ENCODE data around the gene BCAM. TPM values are rescaled to one million over a fixed set of nuclear protein-coding genes. Genes with fewer than 3 reads are reported as not detected.
A peak's percentile ranks its signal among the peaks of the same experiment; 100 is the strongest.
"Not testable (repeated sequence)": the region's sequence is repeated elsewhere in the genome, so short reads cannot be mapped to it uniquely, and the experiment has no call there.

Gene BCAM
- total RNA-seq, 1 donor from 2014 or later, result 105 TPM

DNA sequence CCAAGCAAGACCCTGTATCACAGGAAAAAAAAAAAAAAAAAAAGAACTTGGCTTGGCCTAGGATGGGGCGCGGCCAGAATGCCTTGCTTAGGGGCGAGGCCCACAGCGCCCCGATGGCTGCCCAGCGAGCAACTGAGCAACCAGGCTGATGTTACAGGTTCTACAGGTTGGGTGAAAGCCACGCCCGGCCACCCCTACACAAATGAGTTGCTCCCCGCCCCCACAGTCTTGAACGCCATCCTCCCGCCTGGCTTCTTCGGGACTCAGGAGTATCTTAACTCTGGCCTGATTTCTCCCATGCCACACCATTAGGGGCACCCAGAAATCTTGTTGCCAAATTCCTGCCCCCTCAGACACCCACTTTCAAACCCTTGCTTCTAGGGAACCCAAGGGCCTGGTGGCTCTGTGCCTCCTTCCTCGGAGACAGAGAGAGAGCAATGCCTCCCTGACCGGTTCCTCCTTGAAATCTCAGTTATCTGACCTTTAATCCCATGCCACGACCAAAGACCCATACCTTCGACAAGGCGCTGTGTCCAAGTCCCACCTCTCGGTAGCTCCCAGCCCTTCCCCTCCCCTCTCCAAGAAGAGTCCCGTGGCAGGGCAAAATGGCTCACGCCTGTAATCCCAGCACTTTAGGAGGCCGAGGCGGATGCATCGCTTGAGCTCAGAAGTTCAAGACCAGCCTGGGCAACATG is 32.4 kb upstream of the BCAM start:
- TF ChIP-seq, protein P1, sequence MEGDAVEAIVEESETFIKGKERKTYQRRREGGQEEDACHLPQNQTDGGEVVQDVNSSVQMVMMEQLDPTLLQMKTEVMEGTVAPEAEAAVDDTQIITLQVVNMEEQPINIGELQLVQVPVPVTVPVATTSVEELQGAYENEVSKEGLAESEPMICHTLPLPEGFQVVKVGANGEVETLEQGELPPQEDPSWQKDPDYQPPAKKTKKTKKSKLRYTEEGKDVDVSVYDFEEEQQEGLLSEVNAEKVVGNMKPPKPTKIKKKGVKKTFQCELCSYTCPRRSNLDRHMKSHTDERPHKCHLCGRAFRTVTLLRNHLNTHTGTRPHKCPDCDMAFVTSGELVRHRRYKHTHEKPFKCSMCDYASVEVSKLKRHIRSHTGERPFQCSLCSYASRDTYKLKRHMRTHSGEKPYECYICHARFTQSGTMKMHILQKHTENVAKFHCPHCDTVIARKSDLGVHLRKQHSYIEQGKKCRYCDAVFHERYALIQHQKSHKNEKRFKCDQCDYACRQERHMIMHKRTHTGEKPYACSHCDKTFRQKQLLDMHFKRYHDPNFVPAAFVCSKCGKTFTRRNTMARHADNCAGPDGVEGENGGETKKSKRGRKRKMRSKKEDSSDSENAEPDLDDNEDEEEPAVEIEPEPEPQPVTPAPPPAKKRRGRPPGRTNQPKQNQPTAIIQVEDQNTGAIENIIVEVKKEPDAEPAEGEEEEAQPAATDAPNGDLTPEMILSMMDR (conservative IDR thresholded peaks at IDR 0.05), result no peak
- no peak for DNase-seq (ENCODE audit: extremely low spot score, unreplicated experiment)
- Mint-ChIP-seq H3K4me3 (peak overlapping the region; percentile 80), H3K4me1 (ENCODE audit: unreplicated experiment) (no peaks in the 10 kb centered on the region), H3K27ac (peak overlapping the region; percentile 99), H3K27me3 (peaks cover 11% of the 10 kb centered on the region), H3K9me3 (no peaks in the 10 kb centered on the region), H3K36me3 (no peaks in the 10 kb centered on the region)

DNA sequence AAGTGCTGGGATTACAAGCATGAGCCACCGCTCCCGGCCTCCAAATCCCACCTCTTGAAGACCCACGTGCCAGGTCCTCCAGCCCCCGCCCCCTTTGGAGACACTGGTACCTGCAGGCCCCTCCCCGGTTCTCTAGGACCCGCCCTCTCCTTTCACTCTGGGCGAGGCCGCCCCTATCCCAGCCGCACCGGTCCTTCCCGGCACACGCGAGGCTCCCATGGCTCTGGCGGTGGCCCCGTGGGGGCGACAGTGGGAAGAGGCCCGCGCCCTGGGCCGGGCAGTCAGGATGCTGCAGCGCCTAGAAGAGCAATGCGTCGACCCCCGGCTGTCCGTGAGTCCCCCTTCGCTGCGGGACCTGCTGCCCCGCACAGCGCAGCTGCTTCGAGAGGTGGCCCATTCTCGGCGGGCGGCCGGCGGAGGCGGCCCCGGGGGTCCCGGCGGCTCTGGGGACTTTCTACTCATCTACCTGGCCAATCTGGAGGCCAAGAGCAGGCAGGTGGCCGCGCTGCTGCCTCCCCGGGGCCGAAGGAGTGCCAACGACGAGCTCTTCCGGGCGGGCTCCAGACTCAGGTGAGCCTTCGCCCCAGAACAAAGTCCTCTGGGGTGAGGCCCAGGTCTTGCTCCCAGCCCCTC is 31.1 kb upstream of the BCAM start, which contains the start of gene CBLC:
Gene CBLC (plus strand): TSS at position 176 of the 633 bp plus-strand sequence. CDS start 42 bp downstream, at position 218.
- Mint-ChIP-seq H3K27me3 (peaks cover 11% of the 10 kb centered on the region), H3K4me1 (ENCODE audit: unreplicated experiment) (no peaks in the 10 kb centered on the region)
- peak; percentile 77 for DNase-seq (ENCODE audit: extremely low spot score, unreplicated experiment)

DNA sequence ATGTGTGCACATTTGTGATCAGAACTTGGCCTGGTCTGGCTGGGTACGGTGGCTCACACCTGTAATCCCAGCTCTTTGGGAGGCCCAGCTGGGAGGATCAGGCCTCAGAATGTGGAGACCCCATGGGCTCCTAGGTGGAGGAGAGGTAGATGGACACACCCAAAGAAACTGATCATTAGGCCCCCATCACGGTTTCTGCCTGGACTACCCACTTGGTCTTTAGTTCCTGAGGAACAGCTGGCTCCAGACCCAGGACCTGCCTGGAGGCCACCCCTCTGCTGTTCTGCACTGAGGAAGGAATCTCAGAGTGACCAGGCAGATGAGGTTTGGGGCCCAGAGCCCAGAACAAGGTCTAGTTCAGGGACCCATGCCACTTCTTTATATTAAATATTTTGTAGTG is 29.8 kb upstream of the BCAM start:
- peaks cover 8% of the 10 kb centered on the region for H3K27me3 Mint-ChIP-seq

More for the DNA sequence above, 31.1 kb upstream of the BCAM start, which contains the start of gene CBLC:
- Mint-ChIP-seq H3K9me3 (no peaks in the 10 kb centered on the region), H3K27ac (peak within 1 kb of the TSS; percentile 99), H3K36me3 (no peaks in the 10 kb centered on the region), H3K4me3 (peak within 1 kb of the TSS; percentile 80)
- TF ChIP-seq, protein P1 (conservative IDR thresholded peaks at IDR 0.05), result no peak

DNA sequence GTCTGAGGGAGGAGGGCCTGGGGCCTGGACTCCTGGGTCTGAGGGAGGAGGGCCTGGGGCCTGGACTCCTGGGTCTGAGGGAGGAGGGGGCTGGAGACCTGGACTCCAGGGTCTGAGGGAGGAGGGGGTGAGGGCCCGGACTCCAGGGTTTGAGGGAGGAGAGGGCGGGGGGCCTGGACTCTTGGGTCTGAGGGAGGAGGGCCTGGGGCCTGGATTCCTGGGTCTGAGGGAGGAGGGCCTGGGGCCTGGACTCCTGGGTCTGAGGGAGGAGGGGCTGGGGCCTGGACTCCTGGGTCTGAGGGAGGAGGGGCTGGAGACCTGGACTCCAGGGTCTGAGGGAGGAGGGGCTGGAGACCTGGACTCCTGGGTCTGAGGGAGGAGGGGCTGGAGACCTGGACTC is 27.2 kb upstream of the BCAM start:
- not testable (repeated sequence) for H3K27me3 Mint-ChIP-seq; DNase-seq (ENCODE audit: extremely low spot score, unreplicated experiment); H3K9me3 Mint-ChIP-seq; H3K4me3 Mint-ChIP-seq; H3K36me3 Mint-ChIP-seq; H3K4me1 Mint-ChIP-seq (ENCODE audit: unreplicated experiment); H3K27ac Mint-ChIP-seq

More for the DNA sequence above, 29.8 kb upstream of the BCAM start:
- peak overlapping the region; percentile 41 for H3K27ac Mint-ChIP-seq
- peaks cover 1% of the 10 kb centered on the region for H3K4me1 Mint-ChIP-seq (ENCODE audit: unreplicated experiment)
- H3K4me3 Mint-ChIP-seq, result peak overlapping the region; percentile 74
- no peaks in the 10 kb centered on the region for H3K9me3 Mint-ChIP-seq
- TF ChIP-seq, protein P1 (conservative IDR thresholded peaks at IDR 0.05), result no peak
- no peaks in the 10 kb centered on the region for H3K36me3 Mint-ChIP-seq
- no peak for DNase-seq (ENCODE audit: extremely low spot score, unreplicated experiment)

DNA sequence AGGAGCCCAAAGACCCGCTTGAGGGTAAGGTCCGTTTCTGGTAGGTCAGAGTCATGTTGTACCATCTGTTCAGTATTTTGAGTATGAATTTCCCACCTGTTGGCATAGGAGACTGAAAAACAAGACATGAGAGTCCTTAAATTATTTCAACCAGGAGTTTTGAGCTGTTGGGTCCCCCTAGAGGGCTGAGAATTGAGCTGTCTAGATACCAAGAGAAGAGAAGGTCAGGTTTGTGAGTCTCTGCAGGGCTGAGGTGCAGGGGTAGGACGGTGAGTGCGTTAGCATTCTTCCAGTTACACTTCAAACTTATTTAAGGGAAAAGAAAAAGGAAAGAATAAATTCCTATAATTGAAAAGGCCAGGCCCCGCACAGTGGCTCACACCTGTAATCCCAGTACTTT is 26.2 kb upstream of the BCAM start:
- peaks cover 5% of the 10 kb centered on the region for H3K27me3 Mint-ChIP-seq
- no peak for DNase-seq (ENCODE audit: extremely low spot score, unreplicated experiment)
- peak overlapping the region; percentile 9 for H3K27ac Mint-ChIP-seq
- H3K36me3 Mint-ChIP-seq, result no peaks in the 10 kb centered on the region
- peaks cover 7% of the 10 kb centered on the region for H3K4me1 Mint-ChIP-seq (ENCODE audit: unreplicated experiment)
- H3K9me3 Mint-ChIP-seq, result no peaks in the 10 kb centered on the region
- no peak overlapping the region for H3K4me3 Mint-ChIP-seq
- TF ChIP-seq, protein P1 (conservative IDR thresholded peaks at IDR 0.05), result no peak

DNA sequence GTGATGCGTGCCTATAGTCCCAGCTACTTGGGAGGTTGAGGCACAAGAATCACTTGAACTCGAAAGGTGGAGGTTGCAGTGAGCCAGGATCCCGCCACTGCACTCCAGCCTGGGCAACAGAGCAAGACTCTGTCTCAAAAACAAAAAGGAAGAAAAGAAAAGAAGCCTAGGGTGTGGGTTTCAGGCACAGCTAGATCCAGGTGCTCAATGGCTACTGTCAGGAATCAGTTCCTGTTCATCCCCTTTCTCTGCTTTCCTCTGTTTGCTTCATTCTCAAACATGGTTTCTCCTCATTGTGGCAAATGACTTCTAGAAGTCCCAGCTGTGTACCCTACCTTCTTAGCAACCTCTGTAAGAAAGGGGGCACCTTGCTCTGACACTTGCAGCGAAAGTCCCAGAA is 25.4 kb upstream of the BCAM start:
- Mint-ChIP-seq H3K9me3 (no peaks in the 10 kb centered on the region), H3K27me3 (peaks cover 5% of the 10 kb centered on the region), H3K4me3 (peak overlapping the region; percentile 34), H3K27ac (no peak overlapping the region), H3K4me1 (ENCODE audit: unreplicated experiment) (peaks cover 7% of the 10 kb centered on the region), H3K36me3 (no peaks in the 10 kb centered on the region)
- no peak for DNase-seq (ENCODE audit: extremely low spot score, unreplicated experiment)
- TF ChIP-seq, protein P1 (conservative IDR thresholded peaks at IDR 0.05), result no peak

Data from type B pancreatic cell (in vitro differentiated cells).